Measurements from ENCODE around the gene CAD. TPM values are rescaled to one million over a fixed set of nuclear protein-coding genes. Genes with fewer than 3 reads are reported as not detected.

CAD gene
- polyA plus RNA-seq, 5 donors, result 31.5 to 53.7 (median 35.7) TPM

DNA sequence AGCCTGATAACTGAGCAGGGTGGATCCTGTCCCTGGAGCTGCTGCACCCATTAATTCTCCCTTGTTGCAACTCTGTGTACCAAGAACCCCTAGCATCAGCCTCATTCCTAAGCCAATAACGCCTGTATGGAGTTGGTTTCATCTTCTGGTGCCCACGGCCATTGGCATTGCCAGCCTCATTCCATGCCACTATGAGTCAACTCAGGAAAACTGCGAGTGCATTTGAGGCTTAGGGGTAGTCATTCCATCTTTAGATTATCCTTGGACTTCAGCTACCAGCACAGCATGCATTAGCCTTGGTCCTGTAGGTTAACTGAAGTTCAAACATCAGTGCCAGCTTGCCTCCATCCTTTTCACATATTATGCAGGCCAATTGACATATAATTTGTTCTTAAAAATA, 63.7 kb downstream of the CAD start:
- DNase-seq, result no peak

DNA sequence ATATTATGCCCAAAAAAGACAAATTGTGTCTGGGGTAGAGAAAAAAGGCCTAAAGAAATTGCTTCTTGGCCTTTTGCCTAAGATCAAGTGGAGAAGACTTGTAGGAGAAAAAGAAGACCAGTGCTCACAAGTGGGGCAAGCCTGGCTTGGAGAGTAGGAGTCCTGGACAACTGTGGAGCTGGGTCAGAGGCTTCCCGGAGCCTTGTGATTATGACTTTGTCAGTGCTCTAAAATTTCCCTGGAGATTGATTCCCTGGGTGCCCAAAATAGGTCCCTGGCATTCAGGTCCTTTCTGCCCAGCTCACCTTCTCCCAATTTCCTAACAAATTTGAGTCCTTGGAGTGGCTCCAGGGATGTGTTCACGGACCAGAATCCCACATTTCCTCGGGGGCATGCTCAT, 64.3 kb downstream of the CAD start:
- no peak for DNase-seq

DNA sequence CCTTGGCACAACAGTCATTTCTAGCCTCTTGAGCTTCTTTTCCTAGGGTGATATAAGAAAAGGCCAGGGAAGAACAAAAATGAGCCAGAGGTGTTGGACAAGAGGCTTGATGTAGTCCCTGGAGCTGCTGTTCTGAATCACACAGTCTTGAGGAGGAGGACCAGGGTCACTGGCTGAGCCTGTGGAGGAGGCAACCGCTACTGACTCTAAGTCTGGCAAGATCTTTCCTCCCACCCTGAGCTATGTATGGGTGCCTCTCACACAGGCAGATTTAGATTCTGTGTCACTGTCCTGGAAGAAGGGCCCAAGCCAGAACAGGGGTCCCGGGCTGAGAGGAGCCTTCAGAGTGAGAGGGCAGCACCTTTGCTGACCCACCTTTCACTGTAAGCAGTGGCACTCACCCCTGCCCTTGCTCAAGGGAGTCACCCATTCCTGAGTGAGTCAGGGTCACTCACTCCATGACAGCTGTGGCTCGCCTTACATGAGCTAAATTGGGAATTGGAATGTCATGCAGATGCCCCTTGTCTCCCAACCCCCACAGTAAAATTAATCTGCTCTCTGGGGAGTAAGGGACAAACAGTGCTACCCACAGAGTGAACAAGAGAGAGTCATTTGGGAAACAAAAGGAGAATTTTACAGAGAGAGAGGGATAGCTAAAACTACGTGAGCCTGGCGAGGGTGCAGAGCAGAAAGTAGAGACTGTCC, 64.8 kb downstream of the CAD start, which contains the start of gene TRIM54:
TRIM54 (plus strand) TSS at position 575 of the 705 bp plus-strand sequence. CDS start 303 bp downstream, outside the sequence.
- DNase-seq, result no peak

DNA sequence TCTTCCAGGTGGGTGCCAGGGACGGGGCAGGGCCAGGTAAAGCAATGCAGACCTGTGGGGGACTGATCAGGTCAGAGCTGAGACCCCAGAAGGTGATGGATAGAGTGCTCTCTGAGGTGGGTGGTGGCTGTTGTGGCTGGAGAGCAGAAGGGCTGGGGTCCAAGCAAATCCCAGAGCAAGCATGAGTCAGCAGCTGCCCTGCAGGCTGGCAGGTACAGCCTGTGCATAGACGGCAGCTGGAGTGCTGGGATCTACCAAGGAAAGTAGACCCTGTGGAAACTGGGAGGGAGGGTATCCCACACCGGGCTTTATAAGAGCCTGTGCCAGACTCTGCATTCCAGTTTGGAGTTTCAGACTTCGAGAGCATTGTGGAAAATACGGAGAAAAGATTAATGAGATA, 65.7 kb downstream of the CAD start:
- DNase-seq, result no peak

- DNase-seq, result no peak
These were observed 67.8 kb downstream of the CAD start for GRCh38 chr2:27284996-27285395.

- no peak for DNase-seq
These were observed 68.3 kb downstream of the CAD start for GRCh38 chr2:27285481-27285880.

DNA sequence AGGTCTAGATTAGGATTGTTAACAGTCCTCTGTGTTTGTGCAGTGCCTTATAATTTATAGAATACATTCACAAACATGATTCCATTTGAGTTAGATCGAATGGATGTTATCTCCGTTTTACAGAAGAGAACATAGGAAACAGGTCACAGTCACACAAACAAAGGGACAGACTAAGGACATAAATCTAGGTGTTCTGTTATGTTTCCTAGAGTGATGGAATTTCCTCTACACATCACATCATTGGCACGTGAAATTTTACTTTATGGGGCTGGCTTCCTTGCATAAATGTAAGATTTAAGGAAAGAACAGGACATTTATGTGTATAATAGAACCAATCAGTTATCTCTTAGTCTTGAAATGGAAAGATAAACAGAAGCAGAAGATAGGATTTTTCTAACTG, 71.4 kb downstream of the CAD start:
- DNase-seq, result no peak

GRCh38 chr2:27290549-27290948, 73.4 kb downstream of the CAD start:
- DNase-seq, result no peak

GRCh38 chr2:27291865-27292264, 74.7 kb downstream of the CAD start:
- DNase-seq, result no peak

Other genes with a start within 250 kb of the CAD start
- 10 to 100 TPM in 2 of 5 donors, 1 to 10 TPM in 3; 6.2 to 13.6 (median 9.2) TPM for gene MAPRE3, start 246.7 kb upstream of the CAD start, polyA plus RNA-seq (ENCODE audit: insufficient read depth in 1 of 5, insufficient read length in 5 of 5, low replicate concordance in 1 of 5)
- 10 to 100 TPM; 56.8 to 89.2 (median 75.8) TPM for gene TMEM214, start 184.4 kb upstream of the CAD start, polyA plus RNA-seq (ENCODE audit: insufficient read depth in 1 of 5, insufficient read length in 5 of 5, low replicate concordance in 1 of 5)
- gene AGBL5, start 165.7 kb upstream of the CAD start, polyA plus RNA-seq (ENCODE audit: insufficient read depth in 1 of 5, insufficient read length in 5 of 5, low replicate concordance in 1 of 5), result 10 to 100 TPM; 45.6 to 55.3 (median 53.8) TPM
- 100 to 1,000 TPM; 250 to 316 (median 260) TPM for gene OST4, start 145.7 kb upstream of the CAD start, polyA plus RNA-seq (ENCODE audit: insufficient read depth in 1 of 5, insufficient read length in 5 of 5, low replicate concordance in 1 of 5)
- gene EMILIN1, start 138.8 kb upstream of the CAD start, polyA plus RNA-seq (ENCODE audit: insufficient read depth in 1 of 5, insufficient read length in 5 of 5, low replicate concordance in 1 of 5), result 100 to 1,000 TPM; 120 to 341 (median 140) TPM
- 1 to 10 TPM; 4.2 to 6.7 (median 4.9) TPM for gene KHK, start 130.6 kb upstream of the CAD start, polyA plus RNA-seq (ENCODE audit: insufficient read depth in 1 of 5, insufficient read length in 5 of 5, low replicate concordance in 1 of 5)
- gene CGREF1, start 98.2 kb upstream of the CAD start, polyA plus RNA-seq (ENCODE audit: insufficient read depth in 1 of 5, insufficient read length in 5 of 5, low replicate concordance in 1 of 5), result under 1 TPM; 0.28 to 0.55 (median 0.41) TPM
- gene ABHD1, start 93.6 kb upstream of the CAD start, polyA plus RNA-seq (ENCODE audit: insufficient read depth in 1 of 5, insufficient read length in 5 of 5, low replicate concordance in 1 of 5), result 1 to 10 TPM in 3 of 5 donors, under 1 TPM in 2; 0.61 to 2.2 (median 1.0) TPM
- gene PREB, start 82.7 kb upstream of the CAD start, polyA plus RNA-seq (ENCODE audit: insufficient read depth in 1 of 5, insufficient read length in 5 of 5, low replicate concordance in 1 of 5), result 10 to 100 TPM; 32.5 to 43.8 (median 40.0) TPM
- not detected for gene PRR30, start 78.0 kb upstream of the CAD start, polyA plus RNA-seq (ENCODE audit: insufficient read depth in 1 of 5, insufficient read length in 5 of 5, low replicate concordance in 1 of 5)
- gene TCF23, start 68.4 kb upstream of the CAD start, polyA plus RNA-seq (ENCODE audit: insufficient read depth in 1 of 5, insufficient read length in 5 of 5, low replicate concordance in 1 of 5), result under 1 TPM; 0.06 to 0.15 (median 0.12) TPM
- gene ATRAID, start 5.3 kb upstream of the CAD start, polyA plus RNA-seq (ENCODE audit: insufficient read depth in 1 of 5, insufficient read length in 5 of 5, low replicate concordance in 1 of 5), result 100 to 1,000 TPM; 125 to 154 (median 136) TPM
- gene SLC5A6, start 5.1 kb upstream of the CAD start, polyA plus RNA-seq (ENCODE audit: insufficient read depth in 1 of 5, insufficient read length in 5 of 5, low replicate concordance in 1 of 5), result 10 to 100 TPM; 24.7 to 38.8 (median 28.7) TPM
- gene SLC30A3, start 45.7 kb downstream of the CAD start, polyA plus RNA-seq (ENCODE audit: insufficient read depth in 1 of 5, insufficient read length in 5 of 5, low replicate concordance in 1 of 5), result under 1 TPM; 0.24 to 0.61 (median 0.51) TPM
- gene DNAJC5G, start 58.1 kb downstream of the CAD start, polyA plus RNA-seq (ENCODE audit: insufficient read depth in 1 of 5, insufficient read length in 5 of 5, low replicate concordance in 1 of 5), result under 1 TPM in 4 of 5 donors, not detected in 1; 0.14 to 0.53 (median 0.30) TPM
- gene TRIM54, start 65.1 kb downstream of the CAD start, polyA plus RNA-seq (ENCODE audit: insufficient read depth in 1 of 5, insufficient read length in 5 of 5, low replicate concordance in 1 of 5), result 1 to 10 TPM in 1 of 5 donors, under 1 TPM in 1, not detected in 3; 0.13 to 4.3 TPM
- gene UCN, start 91.1 kb downstream of the CAD start, polyA plus RNA-seq (ENCODE audit: insufficient read depth in 1 of 5, insufficient read length in 5 of 5, low replicate concordance in 1 of 5), result 1 to 10 TPM; 1.1 to 3.4 (median 1.9) TPM
- 100 to 1,000 TPM in 1 of 5 donors, 10 to 100 TPM in 4; 80.7 to 114 (median 92.8) TPM for gene MPV17, start 105.7 kb downstream of the CAD start, polyA plus RNA-seq (ENCODE audit: insufficient read depth in 1 of 5, insufficient read length in 5 of 5, low replicate concordance in 1 of 5)
- 10 to 100 TPM; 55.7 to 65.1 (median 61.3) TPM for gene GTF3C2, start 139.4 kb downstream of the CAD start, polyA plus RNA-seq (ENCODE audit: insufficient read depth in 1 of 5, insufficient read length in 5 of 5, low replicate concordance in 1 of 5)
- 10 to 100 TPM; 50.6 to 61.7 (median 55.9) TPM for gene EIF2B4, start 153.0 kb downstream of the CAD start, polyA plus RNA-seq (ENCODE audit: insufficient read depth in 1 of 5, insufficient read length in 5 of 5, low replicate concordance in 1 of 5)
- gene SNX17, start 153.2 kb downstream of the CAD start, polyA plus RNA-seq (ENCODE audit: insufficient read depth in 1 of 5, insufficient read length in 5 of 5, low replicate concordance in 1 of 5), result 100 to 1,000 TPM in 2 of 5 donors, 10 to 100 TPM in 3; 83.8 to 120 (median 99.2) TPM
- 10 to 100 TPM; 12.4 to 23.3 (median 14.5) TPM for gene ZNF513, start 163.4 kb downstream of the CAD start, polyA plus RNA-seq (ENCODE audit: insufficient read depth in 1 of 5, insufficient read length in 5 of 5, low replicate concordance in 1 of 5)
- 10 to 100 TPM; 69.0 to 87.8 (median 82.8) TPM for gene PPM1G, start 192.2 kb downstream of the CAD start, polyA plus RNA-seq (ENCODE audit: insufficient read depth in 1 of 5, insufficient read length in 5 of 5, low replicate concordance in 1 of 5)
- gene NRBP1, start 211.3 kb downstream of the CAD start, polyA plus RNA-seq (ENCODE audit: insufficient read depth in 1 of 5, insufficient read length in 5 of 5, low replicate concordance in 1 of 5), result 100 to 1,000 TPM; 125 to 139 (median 135) TPM
- gene KRTCAP3, start 225.0 kb downstream of the CAD start, polyA plus RNA-seq (ENCODE audit: insufficient read depth in 1 of 5, insufficient read length in 5 of 5, low replicate concordance in 1 of 5), result 10 to 100 TPM; 12.0 to 17.1 (median 12.9) TPM

Measured in right lung (tissue), 5 donors.